HepG2 (cell line): ENCODE data around the gene ARPC1A. TPM values are rescaled to one million over a fixed set of nuclear protein-coding genes. Genes with fewer than 3 reads are reported as not detected.

Experiments used
- ATF7 ChIP-seq, 2 experiments: fragments of 450-650 bp in 1 of 2; sonication (generic) in 1 of 2; formaldehyde crosslinking in 1 of 2; IDR thresholded peaks; 2 replicates each; pipeline versions ENCODE4 v1.4.0 to v1.6.1; 2016 to 2020; ENCODE audit warnings: antibody characterized with exemption in 1 of 2, mild to moderate bottlenecking in 1 of 2, missing genetic modification reagents in 1 of 2
- BRF2 ChIP-seq: sonication (generic); formaldehyde crosslinking; IDR thresholded peaks from 2 replicates; pipeline ENCODE4 v1.8.1; 2022; ENCODE audit warnings: mild to moderate bottlenecking, missing genetic modification reagents
- E2F1 ChIP-seq: sonication (generic); formaldehyde crosslinking; IDR thresholded peaks from 2 replicates; pipeline ENCODE4 v1.5.0; 2020; ENCODE audit warnings: missing genetic modification reagents
- EED ChIP-seq: sonication (generic); formaldehyde crosslinking; IDR thresholded peaks from 2 replicates; pipeline ENCODE4 v1.5.0; 2020; ENCODE audit warnings: mild to moderate bottlenecking, missing genetic modification reagents
- FLYWCH1 ChIP-seq: sonication (generic); formaldehyde crosslinking; IDR thresholded peaks from 2 replicates; pipeline ENCODE4 v1.8.1; 2023; ENCODE audit warnings: mild to moderate bottlenecking, missing genetic modification reagents
- MYC ChIP-seq: sonication (generic); formaldehyde crosslinking; IDR thresholded peaks from 2 replicates; pipeline ENCODE4 v1.9.0; 2021; ENCODE audit warnings: missing genetic modification reagents, borderline replicate concordance
- MYPOP ChIP-seq: sonication (generic); formaldehyde crosslinking; IDR thresholded peaks from 2 replicates; pipeline ENCODE4 v1.8.1; 2023; ENCODE audit warnings: mild to moderate bottlenecking, moderate library complexity, missing genetic modification reagents
- NFE2L1 ChIP-seq: sonication (generic); formaldehyde crosslinking; IDR thresholded peaks from 2 replicates; pipeline ENCODE4 v1.4.0; 2020; ENCODE audit warnings: missing genetic modification reagents, mild to moderate bottlenecking, borderline replicate concordance
- NKX3-1 ChIP-seq: sonication (generic); formaldehyde crosslinking; IDR thresholded peaks from 2 replicates; pipeline ENCODE4 v1.5.0; 2020; ENCODE audit warnings: missing genetic modification reagents
- SATB2 ChIP-seq: sonication (generic); formaldehyde crosslinking; IDR thresholded peaks from 2 replicates; pipeline ENCODE4 v1.5.0; 2020; ENCODE audit warnings: missing genetic modification reagents
- SOX6 ChIP-seq, 2 experiments: fragments of 450-650 bp in 1 of 2; sonication (generic) in 1 of 2; formaldehyde crosslinking in 1 of 2; IDR thresholded peaks; 2 replicates each; pipeline versions ENCODE4 v1.4.0 to v1.6.1; 2017 to 2020; ENCODE audit warnings: antibody characterized with exemption in 1 of 2, mild to moderate bottlenecking in 1 of 2, missing genetic modification reagents in 1 of 2
- SRSF1 ChIP-seq: fragments of 200-400 bp; formaldehyde crosslinking; optimal IDR thresholded peaks from 2 replicates; pipeline ENCODE3; 2017; ENCODE audit warnings: mild to moderate bottlenecking, low read depth, low read length, moderate library complexity
- SRSF9 ChIP-seq: fragments of 200-400 bp; formaldehyde crosslinking; IDR thresholded peaks from 2 replicates; pipeline ENCODE4 v1.6.1; 2018; ENCODE audit warnings: borderline replicate concordance, mild to moderate bottlenecking, low read depth, low read length; ENCODE audit not compliant: insufficient read depth, poor library complexity, severe bottlenecking
- TSC22D2 ChIP-seq: sonication (generic); formaldehyde crosslinking; IDR thresholded peaks from 2 replicates; pipeline ENCODE4 v1.5.1; 2020; ENCODE audit warnings: missing genetic modification reagents, mild to moderate bottlenecking, borderline replicate concordance
- ZBTB14 ChIP-seq: sonication (generic); formaldehyde crosslinking; IDR thresholded peaks from 2 replicates; pipeline ENCODE4 v1.4.0; 2020; ENCODE audit warnings: missing genetic modification reagents
- ZNF570 ChIP-seq: sonication (generic); formaldehyde crosslinking; IDR thresholded peaks from 2 replicates; pipeline ENCODE4 v1.4.0; 2020; ENCODE audit warnings: mild to moderate bottlenecking, missing genetic modification reagents, borderline replicate concordance
- ZNF83 ChIP-seq: sonication (generic); formaldehyde crosslinking; IDR thresholded peaks from 2 replicates; pipeline ENCODE4 v1.4.0; 2020; ENCODE audit warnings: missing genetic modification reagents, mild to moderate bottlenecking, borderline replicate concordance
- polyA plus RNA-seq, 8 experiments: library from polyadenylated mRNA; depleted of rRNA in 3 of 8; stranded (reverse) in 7 of 8; unstranded in 1 of 8; fragments of >200 nt; fragmentation: Illumina TruSeq in 4 of 8; extraction: Trizol in 4 of 8; gene quantifications; 2 replicates each; pipeline versions ENCODE4 v1.2.1 to v1.2.3, GENCODE V29; 2011 to 2016; ENCODE audit warnings: low read depth in 4 of 8, missing spikeins in 1 of 8, mixed read lengths in 1 of 8; ENCODE audit not compliant: insufficient read depth in 1 of 8
- total RNA-seq, 5 experiments: library from RNA; depleted of rRNA; stranded (reverse); fragments of >200 nt; fragmentation: Illumina TruSeq; extraction: Trizol; gene quantifications; 2 replicates each; pipeline ENCODE4 v1.2.3, GENCODE V29; 2016; ENCODE audit warnings: low read depth in 1 of 5

Gene ARPC1A
- total and polyA plus RNA-seq, 2 of the 13 experiments (the other 11 are each of a cell fraction or from before 2014, with no cell fraction given) = 44.3 to 88.5 TPM

- TF ChIP-seq SRSF9 (no peak), ATF7 (IDR thresholded peaks at IDR 0.05) (peak; percentile 72), ATF7 (CRISPR knock-in tag; IDR thresholded peaks at IDR 0.05) (peak; percentile 43), E2F1 (no peak), ZBTB14 (CRISPR knock-in tag) (no peak), MYC (no peak; the same call in 1 of the 2 replicates), EED (CRISPR knock-in tag) (no peak), SOX6 (IDR thresholded peaks at IDR 0.05) (no peak), SOX6 (CRISPR knock-in tag; IDR thresholded peaks at IDR 0.05) (peak; percentile 64; the same call in 1 of the 2 replicates), FLYWCH1 (no peak), SRSF1 (no peak), ZNF570 (CRISPR knock-in tag) (no peak), SATB2 (CRISPR knock-in tag) (no peak), NFE2L1 (no peak), BRF2 (no peak), NKX3-1 (CRISPR knock-in tag) (no peak), MYPOP (CRISPR knock-in tag) (no peak), TSC22D2 (CRISPR knock-in tag) (no peak), ZNF83 (no peak)
Observed at GRCh38 chr7:99372275-99373090, 46.8 kb downstream of the ARPC1A start (continued).
